Astrocyte (in vitro differentiated cells and primary cell): Measurements from ENCODE around the gene SLC4A9. TPM values are rescaled to one million over a fixed set of nuclear protein-coding genes. Genes with fewer than 3 reads are reported as not detected.

ENCODE experiments used
- DNase-seq: peaks from one replicate; pipeline ENCODE4 v3.0.0-alpha.2; 2010; ENCODE audit warnings: low read depth
- FAIRE-seq: peaks from 2 replicates; lab custom pipeline; 2011; peaks lifted over from hg19 to GRCh38; lab: Jason Lieb, UNC
- H2AFZ ChIP-seq: 2 replicates; pipeline ENCODE4 v1.6.0; 2012; ENCODE audit warnings: low read depth, low read length, inconsistent platforms
- H3K27ac ChIP-seq: 2 replicates; pipeline ENCODE4 v1.5.1; 2011; ENCODE audit warnings: low read depth, low read length, inconsistent platforms
- H3K27me3 ChIP-seq: 2 replicates; pipeline ENCODE4 v1.6.0; 2011; ENCODE audit warnings: low read length, inconsistent platforms; ENCODE audit not compliant: insufficient read depth
- H3K36me3 ChIP-seq: 2 replicates; pipeline ENCODE4 v1.5.1; 2011; ENCODE audit warnings: low read length, inconsistent platforms; ENCODE audit not compliant: insufficient read depth
- H3K4me1 ChIP-seq: 2 replicates; pipeline ENCODE4 v1.5.1; 2011; ENCODE audit warnings: low read length, inconsistent platforms; ENCODE audit not compliant: insufficient read depth
- H3K4me2 ChIP-seq: 2 replicates; pipeline ENCODE4 v1.6.0; 2012; ENCODE audit warnings: low read length, inconsistent platforms
- H3K4me3 ChIP-seq: 2 replicates; pipeline ENCODE4 v1.5.1; 2011; ENCODE audit warnings: low read depth, mild to moderate bottlenecking, low read length, inconsistent platforms; ENCODE audit not compliant: insufficient read depth
- H3K79me2 ChIP-seq: 2 replicates; pipeline ENCODE4 v1.6.0; 2012; ENCODE audit warnings: mild to moderate bottlenecking, low read length, inconsistent platforms; ENCODE audit not compliant: insufficient read depth
- H3K9ac ChIP-seq: 2 replicates; pipeline ENCODE4 v1.6.0; 2012; ENCODE audit warnings: mild to moderate bottlenecking, low read length, inconsistent platforms
- H3K9me3 ChIP-seq: 2 replicates; pipeline ENCODE4 v1.5.1; 2012; ENCODE audit warnings: low read depth, mild to moderate bottlenecking, low read length, inconsistent platforms; ENCODE audit not compliant: insufficient read depth
- H4K20me1 ChIP-seq: 2 replicates; pipeline ENCODE4 v1.6.0; 2012; ENCODE audit warnings: low read length, inconsistent platforms; ENCODE audit not compliant: insufficient read depth
- H3K27ac Mint-ChIP-seq: one replicate; pipeline ENCODE4 v1.8.0; 2021; ENCODE audit warnings: mild to moderate bottlenecking, mixed read lengths; ENCODE audit not compliant: unreplicated experiment
- H3K27me3 Mint-ChIP-seq: one replicate; pipeline ENCODE4 v1.8.0; 2021; ENCODE audit warnings: low read depth, mixed read lengths; ENCODE audit not compliant: unreplicated experiment
- H3K36me3 Mint-ChIP-seq: one replicate; pipeline ENCODE4 v1.8.0; 2021; ENCODE audit warnings: low read depth, mixed read lengths; ENCODE audit not compliant: unreplicated experiment
- H3K4me1 Mint-ChIP-seq: one replicate; pipeline ENCODE4 v1.8.0; 2021; ENCODE audit warnings: low read depth, mixed read lengths; ENCODE audit not compliant: unreplicated experiment
- H3K4me3 Mint-ChIP-seq: one replicate; pipeline ENCODE4 v1.8.0; 2021; ENCODE audit warnings: mild to moderate bottlenecking, moderate library complexity, mixed read lengths; ENCODE audit not compliant: unreplicated experiment
- H3K9me3 Mint-ChIP-seq: one replicate; pipeline ENCODE4 v1.8.0; 2021; ENCODE audit warnings: mild to moderate bottlenecking, mixed read lengths; ENCODE audit not compliant: unreplicated experiment
- EZH2 ChIP-seq: IDR thresholded peaks from 2 replicates; pipeline ENCODE4 v1.6.1; 2012; ENCODE audit warnings: mild to moderate bottlenecking, low read length, inconsistent platforms; ENCODE audit not compliant: insufficient read depth
- total RNA-seq: library from RNA; stranded (reverse); gene quantifications from 2 replicates; pipeline ENCODE4 v1.2.1, GENCODE V29; 2021
- TF ChIP-seq, protein P1 (sequence below): IDR thresholded peaks from 2 replicates; pipeline ENCODE4 v1.5.1; 2011; ENCODE audit warnings: low read depth, mild to moderate bottlenecking, inconsistent platforms, low read length, moderate library complexity; ENCODE audit not compliant: insufficient read depth

The SLC4A9 gene
- total RNA-seq, 1 donor from 2014 or later = 0.25 TPM

DNA sequence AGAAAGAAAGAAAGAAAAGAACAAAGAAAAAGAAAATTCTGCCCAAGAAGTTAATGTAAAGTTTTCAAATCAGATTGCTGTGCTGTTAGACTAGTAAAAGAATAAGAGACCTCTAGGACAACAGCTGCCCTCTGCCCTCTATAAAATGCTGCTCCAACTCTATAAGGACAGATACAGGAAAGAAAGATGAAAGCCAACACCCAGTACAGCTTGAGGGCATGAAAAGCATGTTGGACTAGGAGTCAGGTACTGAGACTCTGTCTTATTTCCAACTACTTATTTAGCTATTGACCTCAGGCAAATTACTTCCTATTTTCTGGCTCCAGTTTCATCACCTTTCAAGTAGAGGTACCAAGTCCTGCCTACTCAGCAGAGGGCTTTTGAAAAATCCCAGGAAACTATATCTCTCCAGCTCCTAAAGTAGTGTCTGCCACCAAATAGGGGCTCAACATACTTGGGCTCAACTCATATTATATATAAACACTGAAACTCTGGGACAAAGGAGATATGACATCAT lies 19.3 kb upstream of the SLC4A9 start:
- peaks cover 42% of the 10 kb centered on the region for H3K36me3 Mint-ChIP-seq
- H3K27ac Mint-ChIP-seq = peak overlapping the region; percentile 50
- TF ChIP-seq EZH2 = no peak
- TF ChIP-seq, protein P1, sequence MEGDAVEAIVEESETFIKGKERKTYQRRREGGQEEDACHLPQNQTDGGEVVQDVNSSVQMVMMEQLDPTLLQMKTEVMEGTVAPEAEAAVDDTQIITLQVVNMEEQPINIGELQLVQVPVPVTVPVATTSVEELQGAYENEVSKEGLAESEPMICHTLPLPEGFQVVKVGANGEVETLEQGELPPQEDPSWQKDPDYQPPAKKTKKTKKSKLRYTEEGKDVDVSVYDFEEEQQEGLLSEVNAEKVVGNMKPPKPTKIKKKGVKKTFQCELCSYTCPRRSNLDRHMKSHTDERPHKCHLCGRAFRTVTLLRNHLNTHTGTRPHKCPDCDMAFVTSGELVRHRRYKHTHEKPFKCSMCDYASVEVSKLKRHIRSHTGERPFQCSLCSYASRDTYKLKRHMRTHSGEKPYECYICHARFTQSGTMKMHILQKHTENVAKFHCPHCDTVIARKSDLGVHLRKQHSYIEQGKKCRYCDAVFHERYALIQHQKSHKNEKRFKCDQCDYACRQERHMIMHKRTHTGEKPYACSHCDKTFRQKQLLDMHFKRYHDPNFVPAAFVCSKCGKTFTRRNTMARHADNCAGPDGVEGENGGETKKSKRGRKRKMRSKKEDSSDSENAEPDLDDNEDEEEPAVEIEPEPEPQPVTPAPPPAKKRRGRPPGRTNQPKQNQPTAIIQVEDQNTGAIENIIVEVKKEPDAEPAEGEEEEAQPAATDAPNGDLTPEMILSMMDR = no peak
- no peak for FAIRE-seq
- peak overlapping the region; percentile 78 for H3K4me3 Mint-ChIP-seq
- Histone ChIP-seq H3K79me2 (peaks cover 91% of the 10 kb centered on the region), H3K4me1 (peaks cover 50% of the 10 kb centered on the region), H3K27ac (no peak overlapping the region), H3K4me3 (no peak overlapping the region), H3K27me3 (no peaks in the 10 kb centered on the region), H3K4me2 (peak overlapping the region; percentile 9), H4K20me1 (peaks cover 85% of the 10 kb centered on the region), H3K36me3 (peaks cover 42% of the 10 kb centered on the region), H3K9me3 (no peaks in the 10 kb centered on the region), H3K9ac (peak overlapping the region; percentile 0), H2AFZ (no peak overlapping the region)
- H3K27me3 Mint-ChIP-seq = no peaks in the 10 kb centered on the region
- no peaks in the 10 kb centered on the region for H3K9me3 Mint-ChIP-seq
- DNase-seq = no peak
- peaks cover 68% of the 10 kb centered on the region for H3K4me1 Mint-ChIP-seq

DNA sequence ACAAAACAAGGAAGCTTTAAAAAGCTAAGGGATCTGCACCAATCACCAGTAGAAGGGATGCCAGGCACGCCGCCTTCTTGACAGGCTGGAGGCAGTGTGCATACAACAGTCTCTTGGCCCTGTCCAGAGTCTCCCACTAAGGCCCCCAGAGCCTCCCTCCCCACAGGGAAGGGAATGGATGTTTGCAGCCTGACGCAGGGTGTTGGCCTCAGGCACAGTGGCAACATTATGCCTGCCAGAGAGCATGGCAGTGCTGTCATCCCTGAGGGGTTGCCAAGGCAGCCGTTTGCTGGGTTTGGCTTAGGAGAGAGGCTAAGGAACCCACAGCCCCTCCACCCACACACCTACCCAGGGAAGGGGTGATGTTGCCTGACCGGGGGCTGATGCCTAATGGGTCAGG lies 18.4 kb upstream of the SLC4A9 start:
- FAIRE-seq (no peak), DNase-seq (no peak)
- Histone ChIP-seq H3K36me3 (peaks cover 36% of the 10 kb centered on the region), H3K4me1 (peaks cover 50% of the 10 kb centered on the region), H3K4me2 (peak overlapping the region; percentile 63), H3K79me2 (peaks cover 89% of the 10 kb centered on the region), H3K27me3 (no peaks in the 10 kb centered on the region), H3K9me3 (no peaks in the 10 kb centered on the region), H3K27ac (peak overlapping the region; percentile 25), H4K20me1 (peaks cover 78% of the 10 kb centered on the region), H3K4me3 (no peak overlapping the region), H3K9ac (peak overlapping the region; percentile 0), H2AFZ (no peak overlapping the region)
- peaks cover 34% of the 10 kb centered on the region for H3K36me3 Mint-ChIP-seq
- peaks cover 59% of the 10 kb centered on the region for H3K4me1 Mint-ChIP-seq
- no peaks in the 10 kb centered on the region for H3K27me3 Mint-ChIP-seq
- H3K27ac Mint-ChIP-seq = peak overlapping the region; percentile 90
- peak overlapping the region; percentile 97 for H3K4me3 Mint-ChIP-seq
- no peaks in the 10 kb centered on the region for H3K9me3 Mint-ChIP-seq
- no peak for TF ChIP-seq EZH2
- TF ChIP-seq, protein P1 = no peak

DNA sequence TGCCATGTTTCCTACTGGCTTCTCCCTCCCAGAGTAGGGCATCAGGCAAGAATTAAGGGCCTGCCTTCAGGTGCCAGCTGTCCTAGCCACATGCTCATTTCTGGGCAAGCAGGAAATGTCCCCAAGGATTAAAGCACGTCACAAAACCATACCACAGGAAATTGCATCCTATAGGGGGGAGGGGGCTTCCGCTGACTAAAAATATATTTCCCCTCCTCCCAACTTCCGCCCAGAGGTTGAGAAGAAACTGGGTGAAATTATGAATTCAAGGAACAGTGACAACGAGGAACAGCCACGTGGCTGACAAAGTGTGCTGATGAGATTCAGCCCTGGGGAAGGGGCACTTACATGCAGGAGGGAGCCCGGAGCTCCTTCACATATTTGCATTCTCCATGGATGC lies 17.7 kb upstream of the SLC4A9 start:
- DNase-seq (no peak), FAIRE-seq (no peak)
- Histone ChIP-seq H2AFZ (no peak overlapping the region), H3K4me3 (peak overlapping the region; percentile 9), H3K79me2 (peaks cover 83% of the 10 kb centered on the region), H3K36me3 (peaks cover 32% of the 10 kb centered on the region), H3K4me2 (peak overlapping the region; percentile 63), H4K20me1 (peaks cover 71% of the 10 kb centered on the region), H3K9me3 (no peaks in the 10 kb centered on the region), H3K27me3 (no peaks in the 10 kb centered on the region), H3K9ac (peak overlapping the region; percentile 31), H3K4me1 (peaks cover 50% of the 10 kb centered on the region), H3K27ac (peak overlapping the region; percentile 25)
- H3K9me3 Mint-ChIP-seq = no peaks in the 10 kb centered on the region
- no peak for TF ChIP-seq EZH2
- TF ChIP-seq, protein P1 = no peak
- H3K27me3 Mint-ChIP-seq = no peaks in the 10 kb centered on the region
- H3K4me3 Mint-ChIP-seq = peak overlapping the region; percentile 97
- H3K4me1 Mint-ChIP-seq = peaks cover 54% of the 10 kb centered on the region
- H3K36me3 Mint-ChIP-seq = peaks cover 30% of the 10 kb centered on the region
- H3K27ac Mint-ChIP-seq = peak overlapping the region; percentile 90
